ENCODE results near the gene ITGB3. TPM values are rescaled to one million over a fixed set of nuclear protein-coding genes. Genes with fewer than 3 reads are reported as not detected.

The ITGB3 gene
- polyA plus RNA-seq, 4 donors, result 0.54 to 4.8 (median 2.2) TPM

GRCh38 chr17:47225436-47225858, 28.2 kb upstream of the ITGB3 start:
- H3K27ac ChIP-seq (ENCODE audit: low read depth in 1 of 3, low read length in 2 of 3), result peak overlapping the region; percentile 13 to 83 (median 43)
- DNase-seq (peak in 1 of 2 donors; percentile 75), FAIRE-seq (no peak)
- peaks cover 11 to 47% (median 12%) of the 10 kb centered on the region in 3 donors for H3K4me1 ChIP-seq (ENCODE audit: control insufficient read depth in 3 of 3, insufficient read depth in 2 of 3, low read depth in 1 of 3, low read length in 2 of 3)
- H3K9me3 ChIP-seq (ENCODE audit: control insufficient read depth in 2 of 2, insufficient read depth in 1 of 2, low read depth in 1 of 2, low read length in 1 of 2), result peaks cover 0 to 13% of the 10 kb centered on the region in 2 donors
- WGBS, 3 donors, result 34 to 41% (median 37%) methylated on average over 3 of the region's 3 CpGs
- peaks cover 0 to 2% (median 0%) of the 10 kb centered on the region in 3 donors for H3K27me3 ChIP-seq (ENCODE audit: control insufficient read depth in 3 of 3, insufficient read depth in 3 of 3, low read length in 3 of 3)
- no peak overlapping the region for H3K4me3 ChIP-seq (ENCODE audit: low read depth in 1 of 3, low read length in 3 of 3)
- H3K36me3 ChIP-seq (ENCODE audit: control insufficient read depth in 3 of 3, insufficient read depth in 2 of 3, low read depth in 1 of 3, low read length in 3 of 3), result no peaks in the 10 kb centered on the region

- Histone ChIP-seq H3K9me3 (ENCODE audit: control insufficient read depth in 2 of 2, insufficient read depth in 1 of 2, low read depth in 1 of 2, low read length in 1 of 2) (peaks cover 0 to 13% of the 10 kb centered on the region in 2 donors), H3K27ac (ENCODE audit: low read depth in 1 of 3, low read length in 2 of 3) (peak overlapping the region; percentile 5 to 43 (median 42)), H3K4me3 (ENCODE audit: low read depth in 1 of 3, low read length in 3 of 3) (no peak overlapping the region), H3K4me1 (ENCODE audit: control insufficient read depth in 3 of 3, insufficient read depth in 2 of 3, low read depth in 1 of 3, low read length in 2 of 3) (peaks cover 11 to 48% (median 12%) of the 10 kb centered on the region in 3 donors), H3K36me3 (ENCODE audit: control insufficient read depth in 3 of 3, insufficient read depth in 2 of 3, low read depth in 1 of 3, low read length in 3 of 3) (no peaks in the 10 kb centered on the region), H3K27me3 (ENCODE audit: control insufficient read depth in 3 of 3, insufficient read depth in 3 of 3, low read length in 3 of 3) (peaks cover 0 to 2% (median 0%) of the 10 kb centered on the region in 3 donors)
- DNase-seq (no peak), FAIRE-seq (no peak)
- 91 to 96% (median 95%) methylated on average over 2 of the region's 2 CpGs for WGBS, 3 donors
Observed at GRCh38 chr17:47225911-47226688, 27.5 kb upstream of the ITGB3 start.

GRCh38 chr17:47227862-47228261, 25.8 kb upstream of the ITGB3 start:
- WGBS, 3 donors, result 83 to 92% (median 88%) methylated on average over 2 of the region's 2 CpGs
- Histone ChIP-seq H3K27ac (ENCODE audit: low read depth in 1 of 3, low read length in 2 of 3) (no peak overlapping the region), H3K27me3 (ENCODE audit: control insufficient read depth in 3 of 3, insufficient read depth in 3 of 3, low read length in 3 of 3) (no peaks in the 10 kb centered on the region), H3K4me3 (ENCODE audit: low read depth in 1 of 3, low read length in 3 of 3) (no peak overlapping the region), H3K4me1 (ENCODE audit: control insufficient read depth in 3 of 3, insufficient read depth in 2 of 3, low read depth in 1 of 3, low read length in 2 of 3) (peaks cover 4 to 31% (median 9%) of the 10 kb centered on the region in 3 donors), H3K9me3 (ENCODE audit: control insufficient read depth in 2 of 2, insufficient read depth in 1 of 2, low read depth in 1 of 2, low read length in 1 of 2) (peaks cover 0 to 13% of the 10 kb centered on the region in 2 donors), H3K36me3 (ENCODE audit: control insufficient read depth in 3 of 3, insufficient read depth in 2 of 3, low read depth in 1 of 3, low read length in 3 of 3) (no peaks in the 10 kb centered on the region)
- DNase-seq, result no peak
- no peak for FAIRE-seq

- H3K27me3 ChIP-seq (ENCODE audit: control insufficient read depth in 3 of 3, insufficient read depth in 3 of 3, low read length in 3 of 3), result no peaks in the 10 kb centered on the region
- H3K4me3 ChIP-seq (ENCODE audit: low read depth in 1 of 3, low read length in 3 of 3), result peak overlapping the region in 1 of 3 donors; percentile 24
- WGBS, 3 donors, result 9 to 10% (median 10%) methylated on average over 22 of the region's 22 CpGs
- H3K4me1 ChIP-seq (ENCODE audit: control insufficient read depth in 3 of 3, insufficient read depth in 2 of 3, low read depth in 1 of 3, low read length in 2 of 3), result peaks cover 2 to 18% (median 6%) of the 10 kb centered on the region in 3 donors
- DNase-seq (peak; percentile 88 to 89), FAIRE-seq (no peak)
- peak overlapping the region; percentile 5 to 59 (median 29) for H3K27ac ChIP-seq (ENCODE audit: low read depth in 1 of 3, low read length in 2 of 3)
- H3K9me3 ChIP-seq (ENCODE audit: control insufficient read depth in 2 of 2, insufficient read depth in 1 of 2, low read depth in 1 of 2, low read length in 1 of 2), result peaks cover 0 to 2% of the 10 kb centered on the region in 2 donors
- H3K36me3 ChIP-seq (ENCODE audit: control insufficient read depth in 3 of 3, insufficient read depth in 2 of 3, low read depth in 1 of 3, low read length in 3 of 3), result no peaks in the 10 kb centered on the region
Observed at GRCh38 chr17:47229535-47230443, 23.8 kb upstream of the ITGB3 start.

GRCh38 chr17:47230864-47231263, 22.8 kb upstream of the ITGB3 start:
- Histone ChIP-seq H3K27me3 (ENCODE audit: control insufficient read depth in 3 of 3, insufficient read depth in 3 of 3, low read length in 3 of 3) (no peaks in the 10 kb centered on the region), H3K4me1 (ENCODE audit: control insufficient read depth in 3 of 3, insufficient read depth in 2 of 3, low read depth in 1 of 3, low read length in 2 of 3) (peaks cover 0 to 9% (median 0%) of the 10 kb centered on the region in 3 donors), H3K36me3 (ENCODE audit: control insufficient read depth in 3 of 3, insufficient read depth in 2 of 3, low read depth in 1 of 3, low read length in 3 of 3) (no peaks in the 10 kb centered on the region), H3K4me3 (ENCODE audit: low read depth in 1 of 3, low read length in 3 of 3) (no peak overlapping the region), H3K9me3 (ENCODE audit: control insufficient read depth in 2 of 2, insufficient read depth in 1 of 2, low read depth in 1 of 2, low read length in 1 of 2) (no peaks in the 10 kb centered on the region), H3K27ac (ENCODE audit: low read depth in 1 of 3, low read length in 2 of 3) (peak overlapping the region in 1 of 3 donors; percentile 48)
- DNase-seq (no peak), FAIRE-seq (no peak)
- 83 to 84% (median 84%) methylated on average over 10 of the region's 10 CpGs for WGBS, 3 donors

GRCh38 chr17:47231334-47231733, 22.3 kb upstream of the ITGB3 start:
- WGBS, 3 donors, result 72 to 84% (median 79%) methylated on average over 3 of the region's 3 CpGs
- H3K9me3 ChIP-seq (ENCODE audit: control insufficient read depth in 2 of 2, insufficient read depth in 1 of 2, low read depth in 1 of 2, low read length in 1 of 2), result no peaks in the 10 kb centered on the region
- FAIRE-seq (no peak), DNase-seq (no peak)
- H3K4me3 ChIP-seq (ENCODE audit: low read depth in 1 of 3, low read length in 3 of 3), result no peak overlapping the region
- H3K4me1 ChIP-seq (ENCODE audit: control insufficient read depth in 3 of 3, insufficient read depth in 2 of 3, low read depth in 1 of 3, low read length in 2 of 3), result peaks cover 0 to 7% (median 0%) of the 10 kb centered on the region in 3 donors
- no peaks in the 10 kb centered on the region for H3K36me3 ChIP-seq (ENCODE audit: control insufficient read depth in 3 of 3, insufficient read depth in 2 of 3, low read depth in 1 of 3, low read length in 3 of 3)
- no peak overlapping the region for H3K27ac ChIP-seq (ENCODE audit: low read depth in 1 of 3, low read length in 2 of 3)
- no peaks in the 10 kb centered on the region for H3K27me3 ChIP-seq (ENCODE audit: control insufficient read depth in 3 of 3, insufficient read depth in 3 of 3, low read length in 3 of 3)

DNA sequence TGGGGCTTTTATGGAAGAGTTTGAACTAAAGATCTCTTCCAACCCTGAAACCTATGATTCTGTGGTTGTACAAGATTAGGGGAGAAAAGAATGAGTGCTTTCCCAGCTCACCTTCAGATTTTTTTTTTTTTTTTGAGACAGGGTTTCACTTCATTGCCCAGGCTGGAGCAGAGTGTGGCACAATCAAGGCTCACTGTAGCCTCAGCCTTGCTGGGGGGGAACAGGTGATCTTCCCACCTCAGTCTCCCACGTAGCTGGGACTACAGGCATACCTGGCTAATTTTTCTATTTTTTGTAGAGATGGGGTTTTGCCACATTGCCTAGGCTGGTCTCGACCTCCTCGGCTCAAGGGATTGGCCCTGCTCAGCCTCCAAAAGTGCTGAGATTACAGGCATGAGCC, 21.8 kb upstream of the ITGB3 start:
- no peaks in the 10 kb centered on the region for H3K27me3 ChIP-seq (ENCODE audit: control insufficient read depth in 3 of 3, insufficient read depth in 3 of 3, low read length in 3 of 3)
- H3K27ac ChIP-seq (ENCODE audit: low read depth in 1 of 3, low read length in 2 of 3), result no peak overlapping the region
- H3K36me3 ChIP-seq (ENCODE audit: control insufficient read depth in 3 of 3, insufficient read depth in 2 of 3, low read depth in 1 of 3, low read length in 3 of 3), result no peaks in the 10 kb centered on the region
- peaks cover 0 to 5% of the 10 kb centered on the region in 2 donors for H3K9me3 ChIP-seq (ENCODE audit: control insufficient read depth in 2 of 2, insufficient read depth in 1 of 2, low read depth in 1 of 2, low read length in 1 of 2)
- FAIRE-seq (no peak), DNase-seq (no peak)
- 80 to 92% (median 88%) methylated on average over 3 of the region's 3 CpGs for WGBS, 3 donors
- H3K4me3 ChIP-seq (ENCODE audit: low read depth in 1 of 3, low read length in 3 of 3), result no peak overlapping the region
- peaks cover 0 to 7% (median 0%) of the 10 kb centered on the region in 3 donors for H3K4me1 ChIP-seq (ENCODE audit: control insufficient read depth in 3 of 3, insufficient read depth in 2 of 3, low read depth in 1 of 3, low read length in 2 of 3)

DNA sequence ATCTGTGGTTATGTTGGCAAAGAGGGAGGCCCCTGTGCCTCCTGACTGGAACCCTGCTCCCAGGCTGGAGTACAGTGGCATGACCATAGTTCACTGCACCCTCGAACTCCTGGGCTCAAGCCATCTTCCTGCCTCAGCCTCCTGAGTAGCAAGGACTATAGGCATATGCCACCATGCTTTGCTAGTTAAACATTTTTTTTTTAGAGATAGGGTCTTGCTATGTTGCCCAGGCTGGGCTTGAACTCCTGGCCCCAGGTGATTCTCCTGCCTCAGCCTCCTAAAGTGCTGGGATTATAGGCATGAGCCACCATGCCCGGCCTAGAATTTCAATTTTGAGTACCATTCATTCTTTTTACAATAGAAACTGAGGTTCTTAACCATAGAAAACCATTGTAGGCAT, 21.2 kb upstream of the ITGB3 start:
- peak overlapping the region in 1 of 3 donors; percentile 36 for H3K27ac ChIP-seq (ENCODE audit: low read depth in 1 of 3, low read length in 2 of 3)
- H3K4me1 ChIP-seq (ENCODE audit: control insufficient read depth in 3 of 3, insufficient read depth in 2 of 3, low read depth in 1 of 3, low read length in 2 of 3), result peaks cover 0 to 7% (median 0%) of the 10 kb centered on the region in 3 donors
- peaks cover 2 to 11% of the 10 kb centered on the region in 2 donors for H3K9me3 ChIP-seq (ENCODE audit: control insufficient read depth in 2 of 2, insufficient read depth in 1 of 2, low read depth in 1 of 2, low read length in 1 of 2)
- H3K36me3 ChIP-seq (ENCODE audit: control insufficient read depth in 3 of 3, insufficient read depth in 2 of 3, low read depth in 1 of 3, low read length in 3 of 3), result no peaks in the 10 kb centered on the region
- WGBS, 3 donors, result 66 to 80% (median 80%) methylated on average over 2 of the region's 2 CpGs
- DNase-seq (no peak), FAIRE-seq (no peak)
- H3K4me3 ChIP-seq (ENCODE audit: low read depth in 1 of 3, low read length in 3 of 3), result no peak overlapping the region
- no peaks in the 10 kb centered on the region for H3K27me3 ChIP-seq (ENCODE audit: control insufficient read depth in 3 of 3, insufficient read depth in 3 of 3, low read length in 3 of 3)
